Esophagus muscularis mucosa (tissue), 4 donors: ENCODE measurements around the gene SORCS2. TPM values are rescaled to one million over a fixed set of nuclear protein-coding genes. Genes with fewer than 3 reads are reported as not detected.

Source experiments
- DNase-seq: peaks from one replicate; pipeline ENCODE4 v3.0.0-alpha.2; 2017; ENCODE audit errors: extremely low spot score
- H3K27ac ChIP-seq, 4 donors: fragments of 200-600 bp; sonication (generic); replicated peaks in 1 of 4; 1 replicate in 3 of 4; 2 replicates in 1 of 4; pipeline ENCODE4 v1.5.1; 2016 to 2019; ENCODE audit warnings: mild to moderate bottlenecking in 1 of 4
- H3K27me3 ChIP-seq, 4 donors: fragments of 200-600 bp; sonication (generic); one replicate each; pipeline versions ENCODE4 v1.5.1 to v1.6.0; 2016 to 2019
- H3K36me3 ChIP-seq, 4 donors: fragments of 200-600 bp; sonication (generic); one replicate each; pipeline ENCODE4 v1.5.1; 2016 to 2019
- H3K4me1 ChIP-seq, 4 donors: fragments of 200-600 bp; sonication (generic); one replicate each; pipeline ENCODE4 v1.5.1; 2016 to 2019
- H3K4me3 ChIP-seq, 4 donors: fragments of 200-600 bp; sonication (generic); 1 replicate in 2 of 4; 2 replicates in 2 of 4; pipeline ENCODE4 v1.5.1; 2016 to 2019; ENCODE audit warnings: mild to moderate bottlenecking in 4 of 4, moderate library complexity in 1 of 4
- H3K9me3 ChIP-seq, 4 donors: fragments of 200-600 bp; sonication (generic); 1 replicate in 3 of 4; 2 replicates in 1 of 4; pipeline ENCODE4 v1.5.1; 2016 to 2019
- CTCF ChIP-seq, 3 experiments: fragments of 200-600 bp in 2 of 3; fragments of 450-650 bp in 1 of 3; sonication (generic) in 2 of 3; IDR thresholded peaks; one replicate each; pipeline ENCODE4 v1.5.1; 2017 to 2019; ENCODE audit warnings: antibody characterized with exemption in 3 of 3, mild to moderate bottlenecking in 2 of 3, moderate library complexity in 1 of 3
- EP300 ChIP-seq: sonication (generic); formaldehyde crosslinking; IDR thresholded peaks from one replicate; pipeline ENCODE4 v1.6.1; 2017; ENCODE audit warnings: antibody characterized with exemption
- POLR2A ChIP-seq: fragments of 450-650 bp; IDR thresholded peaks from one replicate; pipeline ENCODE4 v1.6.1; 2017; ENCODE audit warnings: antibody characterized with exemption, moderate library complexity, mild to moderate bottlenecking, low read depth
- POLR2AphosphoS5 ChIP-seq, 2 donors: sonication (generic); formaldehyde crosslinking; IDR thresholded peaks; one replicate each; pipeline ENCODE4 v1.6.1; 2017; ENCODE audit warnings: antibody characterized with exemption in 2 of 2
- WGBS: methylation state at CpG from one replicate; pipeline ENCODE4 v1.1.5; 2018; 5-methylcytosine and 5-hydroxymethylcytosine counted together
- intact Hi-C: fragments of 100-400 bp; cut with DNase I; formaldehyde crosslinking; loops from one replicate; pipeline ENCODE4 v1.15.1; 2023
- total RNA-seq, 4 donors: library from RNA; depleted of rRNA; stranded (reverse); fragments of >200 nt; gene quantifications; one replicate each; pipeline versions ENCODE4 v1.1.0 to v1.2.1, GENCODE V29; 2016

SORCS2 gene
- total RNA-seq, 4 donors from 2014 or later, result 3.3 to 10.1 (median 4.3) TPM

GRCh38 chr4:7226439-7226838, 34.1 kb downstream of the SORCS2 start:
- WGBS, result 81% methylated on average over 13 of the region's 22 CpGs
- peaks cover 0 to 13% (median 0%) of the 10 kb centered on the region in 4 donors for H3K4me1 ChIP-seq

GRCh38 chr4:7227008-7227407, 34.7 kb downstream of the SORCS2 start:
- Histone ChIP-seq H3K9me3 (no peaks in the 10 kb centered on the region), H3K27me3 (no peaks in the 10 kb centered on the region), H3K27ac (no peak overlapping the region), H3K4me1 (peaks cover 0 to 13% (median 0%) of the 10 kb centered on the region in 4 donors), H3K36me3 (no peaks in the 10 kb centered on the region), H3K4me3 (no peak overlapping the region)
- DNase-seq, result no peak
- no peak for TF ChIP-seq POLR2AphosphoS5 (IDR thresholded peaks at IDR 0.05)
- no peak for TF ChIP-seq CTCF (IDR thresholded peaks at IDR 0.05)
- TF ChIP-seq POLR2A, result no peak
- no peak for TF ChIP-seq EP300
- WGBS, result 83% methylated on average over 10 of the region's 10 CpGs
- intact Hi-C loops, result no loop called here

More at GRCh38 chr4:7226439-7226838, 34.1 kb downstream of the SORCS2 start:
- Histone ChIP-seq H3K27me3 (no peaks in the 10 kb centered on the region), H3K4me3 (no peak overlapping the region), H3K36me3 (no peaks in the 10 kb centered on the region), H3K27ac (no peak overlapping the region), H3K9me3 (no peaks in the 10 kb centered on the region)
- TF ChIP-seq POLR2A (no peak), EP300 (no peak), CTCF (IDR thresholded peaks at IDR 0.05) (no peak), POLR2AphosphoS5 (IDR thresholded peaks at IDR 0.05) (no peak)
- no peak for DNase-seq
- intact Hi-C loops, result no loop called here

GRCh38 chr4:7228734-7229133, 36.4 kb downstream of the SORCS2 start:
- TF ChIP-seq POLR2AphosphoS5 (IDR thresholded peaks at IDR 0.05) (no peak), CTCF (IDR thresholded peaks at IDR 0.05) (no peak), EP300 (no peak), POLR2A (no peak)
- intact Hi-C loops, result no loop called here
- WGBS, result 98% methylated on average over 10 of the region's 11 CpGs

GRCh38 chr4:7232061-7232650, 39.8 kb downstream of the SORCS2 start:
- H3K4me3 ChIP-seq, result no peak overlapping the region
- H3K27me3 ChIP-seq, result no peaks in the 10 kb centered on the region
- TF ChIP-seq EP300, result no peak
- H3K4me1 ChIP-seq, result peaks cover 5 to 20% (median 16%) of the 10 kb centered on the region in 4 donors
- no peak overlapping the region for H3K27ac ChIP-seq
- no peaks in the 10 kb centered on the region for H3K36me3 ChIP-seq
- no peaks in the 10 kb centered on the region for H3K9me3 ChIP-seq
- intact Hi-C loops, result no loop called here
- no peak for DNase-seq
- 89% methylated on average over 16 of the region's 18 CpGs for WGBS

More at GRCh38 chr4:7228734-7229133, 36.4 kb downstream of the SORCS2 start:
- Histone ChIP-seq H3K36me3 (no peaks in the 10 kb centered on the region), H3K27ac (no peak overlapping the region), H3K4me3 (no peak overlapping the region), H3K27me3 (no peaks in the 10 kb centered on the region), H3K9me3 (no peaks in the 10 kb centered on the region), H3K4me1 (peaks cover 0 to 10% (median 0%) of the 10 kb centered on the region in 4 donors)
- no peak for DNase-seq

GRCh38 chr4:7233006-7233580, 40.8 kb downstream of the SORCS2 start:
- no peaks in the 10 kb centered on the region for H3K27me3 ChIP-seq
- 97% methylated on average over 4 of the region's 18 CpGs for WGBS
- H3K4me1 ChIP-seq, result peaks cover 9 to 28% (median 23%) of the 10 kb centered on the region in 4 donors
- no peak overlapping the region for H3K4me3 ChIP-seq
- intact Hi-C loops, result no loop called here
- no peak overlapping the region for H3K27ac ChIP-seq
- no peak for DNase-seq
- no peak for TF ChIP-seq POLR2AphosphoS5 (IDR thresholded peaks at IDR 0.05)
- no peak for TF ChIP-seq CTCF (IDR thresholded peaks at IDR 0.05)
- TF ChIP-seq POLR2A, result no peak
- no peak for TF ChIP-seq EP300
- H3K36me3 ChIP-seq, result no peaks in the 10 kb centered on the region
- no peaks in the 10 kb centered on the region for H3K9me3 ChIP-seq
